DND-41 (cell line): ENCODE data around the gene HOPX.

Experiments
- ATAC-seq: fragments of 200-7000 bp; cut with Tn5 transposase; 3 replicates; pipeline ENCODE4 v1.9.1; 2021; ENCODE audit warnings: low read depth; ENCODE audit not compliant: insufficient read depth
- DNase-seq: peaks from one replicate; pipeline ENCODE4 v3.0.0-alpha.2; 2020
- H2AFZ ChIP-seq: 2 replicates; pipeline ENCODE4 v1.6.0; 2012; ENCODE audit warnings: low read depth, low read length
- H3K27ac ChIP-seq: 2 replicates; pipeline ENCODE4 v1.5.1; 2012; ENCODE audit warnings: low read length, inconsistent platforms
- H3K27me3 ChIP-seq: fragments of 200-600 bp; sonication (generic); 2 replicates; pipeline ENCODE4 v1.6.0; 2012; ENCODE audit warnings: low read length, mild to moderate bottlenecking, inconsistent platforms; ENCODE audit not compliant: insufficient read depth, poor library complexity
- H3K36me3 ChIP-seq: 2 replicates; pipeline ENCODE4 v1.5.1; 2012; ENCODE audit warnings: low read length, inconsistent platforms; ENCODE audit not compliant: insufficient read depth
- H3K4me1 ChIP-seq: 2 replicates; pipeline ENCODE4 v1.5.1; 2012; ENCODE audit warnings: mild to moderate bottlenecking, low read length; ENCODE audit not compliant: insufficient read depth
- H3K4me2 ChIP-seq: 2 replicates; pipeline ENCODE4 v1.6.0; 2012; ENCODE audit warnings: mild to moderate bottlenecking, moderate library complexity, low read length, inconsistent platforms; ENCODE audit not compliant: insufficient read depth
- H3K4me3 ChIP-seq, 2 experiments: fragments of 200-600 bp in 1 of 2; shearing (Covaris generic) in 1 of 2; 2 replicates each; pipeline ENCODE4 v1.5.1; 2012 to 2016; ENCODE audit warnings: inconsistent platforms in 2 of 2, low read length in 2 of 2, mild to moderate bottlenecking in 2 of 2, low read depth in 1 of 2, moderate library complexity in 1 of 2
- H3K79me2 ChIP-seq: 2 replicates; pipeline ENCODE4 v1.6.0; 2012; ENCODE audit warnings: low read length, inconsistent platforms; ENCODE audit not compliant: insufficient read depth
- H3K9ac ChIP-seq: 2 replicates; pipeline ENCODE4 v1.6.0; 2012; ENCODE audit warnings: low read depth, mild to moderate bottlenecking, inconsistent platforms, low read length, moderate library complexity
- H3K9me3 ChIP-seq: 2 replicates; pipeline ENCODE4 v1.5.1; 2012; ENCODE audit warnings: low read length, moderate library complexity, mild to moderate bottlenecking, inconsistent platforms; ENCODE audit not compliant: insufficient read depth, severe bottlenecking
- H4K20me1 ChIP-seq: 2 replicates; pipeline ENCODE4 v1.6.0; 2012; ENCODE audit warnings: low read length; ENCODE audit not compliant: insufficient read depth
- CTCF ChIP-seq: IDR thresholded peaks from 2 replicates; pipeline ENCODE4 v1.5.1; 2012; ENCODE audit warnings: borderline replicate concordance, low read length, moderate library complexity, mild to moderate bottlenecking; ENCODE audit not compliant: poor library complexity, severe bottlenecking; ENCODE audit errors: extremely low read depth
- EZH2 ChIP-seq: IDR thresholded peaks from 3 replicates; pipeline ENCODE4 v1.6.1; 2012; ENCODE audit warnings: borderline replicate concordance, low read depth, mild to moderate bottlenecking, moderate library complexity, low read length, inconsistent platforms; ENCODE audit not compliant: severe bottlenecking

HOPX gene

DNA sequence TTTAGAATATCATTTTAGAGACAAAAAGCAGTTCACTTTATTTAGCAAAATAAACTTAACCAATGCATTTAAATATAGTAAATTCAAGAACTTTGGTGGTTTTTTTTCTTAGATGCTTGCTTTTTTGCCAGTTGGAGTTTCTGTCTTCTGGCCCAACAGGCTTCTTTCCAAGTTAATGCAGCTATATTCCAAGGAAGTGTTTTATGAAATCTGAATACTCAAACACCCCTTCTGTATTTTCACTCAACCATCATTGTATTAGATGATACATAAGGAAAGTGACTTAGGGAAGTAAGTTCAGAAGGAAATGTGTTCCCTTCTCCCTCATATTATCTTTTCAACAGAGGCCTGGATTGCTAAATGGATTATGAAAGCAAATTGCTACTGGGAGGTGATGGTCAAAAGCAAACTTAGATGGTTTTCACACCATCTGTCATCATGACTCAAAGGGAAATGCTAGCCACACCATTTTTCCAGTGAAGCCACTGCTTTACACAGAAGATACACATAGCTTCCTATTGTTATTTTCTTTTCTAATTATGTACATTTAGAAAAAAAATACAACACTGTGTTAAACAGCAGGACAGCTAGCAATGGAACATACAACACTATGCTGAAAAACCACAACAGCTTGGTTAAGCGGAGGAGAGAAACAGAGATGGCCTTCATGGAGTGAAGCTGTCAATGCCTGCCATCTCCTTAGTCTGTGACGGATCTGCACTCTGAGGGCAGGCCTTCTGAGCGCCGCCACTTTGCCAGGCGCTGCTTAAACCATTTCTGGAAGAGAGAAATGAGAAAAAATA, 32.9 kb downstream of the HOPX start:
- no peaks in the 10 kb centered on the region for H4K20me1 ChIP-seq
- peaks cover 5% of the 10 kb centered on the region for H3K9me3 ChIP-seq
- no peak overlapping the region for H3K27ac ChIP-seq
- H3K36me3 ChIP-seq: no peaks in the 10 kb centered on the region
- DNase-seq (no peak), ATAC-seq (no peak)
- TF ChIP-seq EZH2 (no peak), CTCF (no peak)
- no peaks in the 10 kb centered on the region for H3K79me2 ChIP-seq
- no peak overlapping the region for H3K4me3 ChIP-seq
- no peaks in the 10 kb centered on the region; the same call in 1 of the 2 replicates for H3K4me1 ChIP-seq
- H2AFZ ChIP-seq: no peak overlapping the region
- H3K27me3 ChIP-seq: no peaks in the 10 kb centered on the region
- H3K9ac ChIP-seq: no peak overlapping the region
- no peak overlapping the region for H3K4me2 ChIP-seq

DNA sequence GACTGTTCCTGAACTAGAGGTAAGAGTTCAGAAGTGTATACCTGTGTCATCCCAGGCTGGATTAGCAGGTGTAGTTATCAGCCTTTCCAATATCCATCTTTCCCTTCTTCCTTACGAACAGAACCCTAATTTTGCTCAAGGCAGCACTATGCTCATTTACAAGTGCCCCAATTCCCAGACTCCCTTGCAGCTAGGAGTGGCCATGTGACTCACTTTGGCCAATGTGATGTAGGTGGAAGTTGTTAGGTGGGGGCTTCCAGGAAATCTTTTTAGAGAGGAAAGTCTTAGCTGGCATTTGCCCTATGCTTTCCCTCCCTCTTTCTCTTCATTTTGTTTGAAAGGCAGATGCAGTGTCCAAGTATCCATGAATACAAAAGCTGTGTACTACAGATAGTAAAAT, 34.8 kb downstream of the HOPX start:
- Histone ChIP-seq H3K79me2 (no peaks in the 10 kb centered on the region), H3K4me2 (no peak overlapping the region), H3K9me3 (peaks cover 5% of the 10 kb centered on the region), H3K4me1 (no peaks in the 10 kb centered on the region), H3K36me3 (no peaks in the 10 kb centered on the region), H4K20me1 (no peaks in the 10 kb centered on the region), H3K9ac (no peak overlapping the region), H2AFZ (no peak overlapping the region), H3K4me3 (no peak overlapping the region), H3K27ac (no peak overlapping the region), H3K27me3 (no peaks in the 10 kb centered on the region)
- ATAC-seq: no peak
- no peak for DNase-seq
- TF ChIP-seq EZH2 (no peak), CTCF (no peak)

DNA sequence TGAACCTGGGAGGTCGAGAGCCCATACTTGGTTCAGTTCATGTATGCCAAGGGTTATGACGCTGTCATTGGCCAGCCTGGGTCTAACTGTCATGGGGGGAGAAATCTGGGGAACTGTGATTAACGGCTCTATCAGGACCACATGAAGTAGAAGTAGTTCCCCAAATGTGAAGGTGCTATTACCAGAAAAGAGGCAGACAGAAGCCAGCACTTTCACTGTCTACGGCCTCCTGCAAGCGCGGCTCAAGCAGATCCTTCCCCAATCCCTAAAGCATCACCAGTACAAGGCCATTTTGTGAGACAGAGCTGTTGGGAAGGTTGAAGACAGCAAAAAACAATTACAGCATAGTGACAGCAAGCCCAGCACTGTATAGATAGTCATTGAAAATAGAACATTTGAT, 37.5 kb downstream of the HOPX start:
- Histone ChIP-seq H3K27me3 (no peaks in the 10 kb centered on the region), H2AFZ (no peak overlapping the region), H4K20me1 (no peaks in the 10 kb centered on the region), H3K9ac (no peak overlapping the region), H3K4me1 (no peaks in the 10 kb centered on the region), H3K36me3 (no peaks in the 10 kb centered on the region), H3K9me3 (peaks cover 5% of the 10 kb centered on the region), H3K4me3 (no peak overlapping the region), H3K79me2 (no peaks in the 10 kb centered on the region), H3K27ac (no peak overlapping the region), H3K4me2 (no peak overlapping the region)
- ATAC-seq (no peak), DNase-seq (no peak)
- TF ChIP-seq CTCF: no peak
- TF ChIP-seq EZH2: no peak
